Aorta (tissue), 5 donors: ENCODE data around the gene CFAP99. TPM values are rescaled to one million over a fixed set of nuclear protein-coding genes. Genes with fewer than 3 reads are reported as not detected.

ENCODE experiments used
- ATAC-seq: fragments of 200-7000 bp; cut with Tn5 transposase; one replicate; pipeline ENCODE4 v1.9.1; 2022; ENCODE audit warnings: moderate library complexity; ENCODE audit not compliant: low FRiP score
- DNase-seq, 2 donors: peaks; one replicate each; pipeline ENCODE4 v3.0.0-alpha.2; 2020
- H3K27ac ChIP-seq, 2 donors: one replicate each; pipeline ENCODE4 v1.5.1; 2013; ENCODE audit warnings: low read length in 2 of 2, mild to moderate bottlenecking in 2 of 2, moderate library complexity in 2 of 2, control low read depth in 1 of 2, inconsistent platforms in 1 of 2, low read depth in 1 of 2
- H3K27me3 ChIP-seq, 2 donors: one replicate each; pipeline ENCODE4 v1.6.1; 2013; ENCODE audit warnings: control low read depth in 1 of 2, low read length in 1 of 2, mild to moderate bottlenecking in 1 of 2, moderate library complexity in 1 of 2; ENCODE audit not compliant: insufficient read depth in 2 of 2, control insufficient read depth in 1 of 2
- H3K36me3 ChIP-seq, 2 donors: one replicate each; pipeline ENCODE4 v1.6.1; 2013; ENCODE audit warnings: control low read depth in 1 of 2, low read length in 1 of 2, mild to moderate bottlenecking in 1 of 2; ENCODE audit not compliant: insufficient read depth in 2 of 2, control insufficient read depth in 1 of 2
- H3K4me1 ChIP-seq, 2 donors: one replicate each; pipeline ENCODE4 v1.6.1; 2013; ENCODE audit warnings: low read length in 2 of 2, control low read depth in 1 of 2, mild to moderate bottlenecking in 1 of 2, moderate library complexity in 1 of 2; ENCODE audit not compliant: insufficient read depth in 2 of 2, control insufficient read depth in 1 of 2
- H3K4me3 ChIP-seq, 2 donors: one replicate each; pipeline ENCODE4 v1.5.1; 2013; ENCODE audit warnings: low read length in 2 of 2, control low read depth in 1 of 2, mild to moderate bottlenecking in 1 of 2
- H3K9me3 ChIP-seq: one replicate; pipeline ENCODE4 v1.6.1; 2013; ENCODE audit warnings: mild to moderate bottlenecking, low read length; ENCODE audit not compliant: control insufficient read depth
- WGBS, 2 donors: extraction: QIAGEN DNeasy Blood & Tissue Kit; methylation state at CpG; one replicate each; pipeline ENCODE4 v1.1.7; 2013; 5-methylcytosine and 5-hydroxymethylcytosine counted together
- intact Hi-C, 2 donors: fragments of 100-400 bp; cut with DNase I; formaldehyde crosslinking; loops; one replicate each; pipeline versions ENCODE4 v1.14.2 to v1.15.0; 2022
- polyA plus RNA-seq, 2 donors: library from polyadenylated mRNA; stranded (reverse); fragments of 200-250 nt; gene quantifications; one replicate each; pipeline ENCODE4 v1.2.3, GENCODE V29; 2013
- total RNA-seq, 2 donors: library from RNA; stranded (reverse); fragmentation: NEBNext Ultra II Directional; extraction: Animal tissue kit (Norgen Biotek cat#: 25700); gene quantifications; one replicate each; pipeline ENCODE4 v1.2.1, GENCODE V29; 2021
- donor health status: healthy with polysubstance abuse.
- donor health status: Bipolar disorder and iron deficiency.
- donor health status: DM: no; HTN: no; CAD: no.
- donor health status: DM: no; HTN: no; CAD: no.
- donor health status: DM: yes; HTN: yes; CAD: no.

The CFAP99 gene
- total and polyA plus RNA-seq, 4 donors, result 0.13 TPM; not detected in 3

- intact Hi-C loops, result no loop called here
- DNase-seq (peak in 1 of 2 donors; percentile 58), ATAC-seq (no peak)
- 93 to 96% methylated on average over 9 of the region's 9 CpGs for WGBS, 2 donors
- Histone ChIP-seq H3K36me3 (no peaks in the 10 kb centered on the region), H3K9me3 (no peaks in the 10 kb centered on the region), H3K4me1 (no peaks in the 10 kb centered on the region), H3K4me3 (no peak overlapping the region), H3K27me3 (no peaks in the 10 kb centered on the region), H3K27ac (no peak overlapping the region)
Observed at GRCh38 chr4:2445130-2445529, 26.4 kb downstream of the CFAP99 start.

- Histone ChIP-seq H3K36me3 (no peaks in the 10 kb centered on the region), H3K27me3 (no peaks in the 10 kb centered on the region), H3K9me3 (no peaks in the 10 kb centered on the region), H3K27ac (no peak overlapping the region), H3K4me3 (no peak overlapping the region), H3K4me1 (no peaks in the 10 kb centered on the region)
- DNase-seq, result peak in 1 of 2 donors; percentile 3
- intact Hi-C loops, result no loop called here
- ATAC-seq, result no peak
- WGBS, 2 donors, result 88 to 91% methylated on average over 6 of the region's 6 CpGs
Observed at GRCh38 chr4:2445571-2445970, 26.8 kb downstream of the CFAP99 start.

GRCh38 chr4:2446656-2447564, 28.2 kb downstream of the CFAP99 start:
- DNase-seq, result no peak
- Histone ChIP-seq H3K4me3 (no peak overlapping the region), H3K27ac (no peak overlapping the region), H3K4me1 (no peaks in the 10 kb centered on the region), H3K9me3 (no peaks in the 10 kb centered on the region), H3K36me3 (no peaks in the 10 kb centered on the region), H3K27me3 (no peaks in the 10 kb centered on the region)
- 86 to 89% methylated on average over 3 of the region's 3 CpGs for WGBS, 2 donors
- intact Hi-C loops, result no loop called here
- ATAC-seq, result no peak

DNA sequence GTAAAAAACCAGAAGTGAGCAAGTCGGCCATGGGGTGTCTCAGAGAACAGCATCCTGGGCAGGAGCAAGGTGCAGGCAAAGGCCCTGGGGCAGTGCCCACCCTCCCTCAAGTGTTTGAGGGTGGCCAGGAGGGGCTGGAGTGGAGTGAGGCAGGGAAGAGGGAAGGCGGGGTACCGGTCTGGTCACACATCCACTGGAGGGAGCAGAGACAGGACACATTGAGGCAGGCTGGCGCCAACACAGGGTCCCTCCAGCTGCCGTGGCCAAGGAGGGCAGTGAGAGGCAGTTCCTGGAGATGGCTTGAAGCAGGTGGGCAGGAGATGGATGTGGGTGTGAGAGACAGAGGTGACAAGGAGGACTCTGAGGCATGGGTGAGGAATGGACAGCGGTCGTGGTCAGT, 29.8 kb downstream of the CFAP99 start:
- Histone ChIP-seq H3K27me3 (no peaks in the 10 kb centered on the region), H3K9me3 (no peaks in the 10 kb centered on the region), H3K36me3 (no peaks in the 10 kb centered on the region), H3K4me1 (no peaks in the 10 kb centered on the region), H3K27ac (no peak overlapping the region), H3K4me3 (no peak overlapping the region)
- DNase-seq, result peak in 1 of 2 donors; percentile 54
- no peak for ATAC-seq
- intact Hi-C loops, result no loop called here
- WGBS, 2 donors, result 87 to 90% methylated on average over 7 of the region's 7 CpGs

- 93% methylated on average over 11 of the region's 11 CpGs for WGBS, 2 donors
- intact Hi-C loops, result no loop called here
- no peaks in the 10 kb centered on the region for H3K9me3 ChIP-seq
- no peaks in the 10 kb centered on the region for H3K36me3 ChIP-seq
- H3K4me3 ChIP-seq, result no peak overlapping the region
- H3K27me3 ChIP-seq, result no peaks in the 10 kb centered on the region
- H3K4me1 ChIP-seq, result no peaks in the 10 kb centered on the region
- DNase-seq (peak in 1 of 2 donors; percentile 59), ATAC-seq (no peak)
- no peak overlapping the region for H3K27ac ChIP-seq
Observed at GRCh38 chr4:2449051-2449450, 30.3 kb downstream of the CFAP99 start.

DNA sequence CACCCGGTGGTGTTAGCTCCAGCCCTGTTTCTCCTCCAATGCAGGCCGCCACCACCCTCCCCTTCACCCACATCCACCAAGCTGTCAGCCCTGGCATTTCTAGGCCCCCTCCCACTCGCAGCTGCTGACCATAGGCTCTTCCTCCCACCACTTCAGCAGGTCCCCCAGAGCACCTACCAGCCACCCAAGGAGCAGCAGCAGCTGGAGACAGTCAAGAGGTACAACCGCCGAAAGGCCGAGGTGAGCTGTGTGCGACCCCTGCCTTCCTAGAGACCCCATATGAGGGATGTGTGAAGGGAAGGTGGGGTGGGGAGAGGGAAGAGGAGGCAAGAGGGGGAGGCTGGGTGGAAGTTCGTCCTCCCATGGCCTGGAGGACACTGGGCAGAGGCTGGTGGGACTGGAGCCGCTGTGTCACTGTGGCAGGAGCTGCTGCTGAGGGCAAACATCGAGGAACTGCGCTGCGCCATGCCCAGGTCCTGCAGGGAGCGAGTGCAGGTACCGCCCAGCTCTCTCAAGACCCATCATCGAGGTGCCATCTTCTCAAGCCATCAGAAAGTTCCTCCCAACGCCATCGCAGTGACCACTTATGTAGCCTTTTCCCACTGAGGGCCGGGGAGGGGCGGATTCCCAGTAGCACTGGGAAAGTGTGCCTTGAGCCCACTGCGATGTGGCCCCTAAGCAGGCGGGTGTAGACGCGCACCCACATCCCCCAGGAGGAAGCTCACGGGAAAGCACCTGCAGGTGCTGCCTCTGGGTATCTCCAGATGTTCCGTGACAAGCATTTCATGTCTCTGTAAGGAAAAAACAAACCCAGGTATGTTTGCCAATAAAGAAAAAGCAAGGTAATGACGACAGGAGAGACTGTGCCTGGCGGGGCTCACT, 31.0 kb downstream of the CFAP99 start:
- no peaks in the 10 kb centered on the region for H3K9me3 ChIP-seq
- intact Hi-C loops, result no loop called here
- DNase-seq (peak in 1 of 2 donors; percentile 62), ATAC-seq (no peak)
- no peaks in the 10 kb centered on the region for H3K4me1 ChIP-seq
- H3K4me3 ChIP-seq, result no peak overlapping the region
- 89 to 90% methylated on average over 27 of the region's 27 CpGs for WGBS, 2 donors
- no peaks in the 10 kb centered on the region for H3K36me3 ChIP-seq
- H3K27ac ChIP-seq, result no peak overlapping the region
- H3K27me3 ChIP-seq, result no peaks in the 10 kb centered on the region

- no peaks in the 10 kb centered on the region for H3K4me1 ChIP-seq
- no peaks in the 10 kb centered on the region for H3K9me3 ChIP-seq
- H3K36me3 ChIP-seq, result no peaks in the 10 kb centered on the region
- ATAC-seq (no peak), DNase-seq (peak; percentile 29 to 64)
- intact Hi-C loops, result no loop called here
- H3K27ac ChIP-seq, result no peak overlapping the region
- no peaks in the 10 kb centered on the region for H3K27me3 ChIP-seq
- 85 to 92% methylated on average over 16 of the region's 16 CpGs for WGBS, 2 donors
- H3K4me3 ChIP-seq, result no peak overlapping the region
Observed at GRCh38 chr4:2450394-2451035, 31.8 kb downstream of the CFAP99 start.

- 83 to 86% methylated on average over 9 to 10 of the region's 10 CpGs for WGBS, 2 donors
- Histone ChIP-seq H3K4me1 (no peaks in the 10 kb centered on the region), H3K9me3 (no peaks in the 10 kb centered on the region), H3K4me3 (no peak overlapping the region), H3K36me3 (no peaks in the 10 kb centered on the region), H3K27me3 (no peaks in the 10 kb centered on the region), H3K27ac (no peak overlapping the region)
- ATAC-seq (no peak), DNase-seq (peak; percentile 27 to 65)
- intact Hi-C loops, result no loop called here
Observed at GRCh38 chr4:2451036-2451520, 32.3 kb downstream of the CFAP99 start.
